HCT116 (cell line): ENCODE results near the gene LRRC43.

Source experiments
- CTCF ChIP-seq, 3 experiments: fragments of 200-600 bp in 1 of 3; sonication (generic) in 1 of 3; IDR thresholded peaks in 2 of 3; conservative IDR thresholded peaks in 1 of 3; 2 replicates each; pipeline ENCODE4 v1.5.1; 2012 to 2017; ENCODE audit warnings: low read depth in 2 of 3, low read length in 2 of 3, antibody characterized with exemption in 1 of 3, borderline replicate concordance in 1 of 3, control low read depth in 1 of 3, mild to moderate bottlenecking in 1 of 3, mixed read lengths in 1 of 3, mixed run types in 1 of 3, moderate library complexity in 1 of 3; ENCODE audit not compliant: insufficient read depth in 1 of 3
- POLR2A ChIP-seq: IDR thresholded peaks from 2 replicates; pipeline ENCODE4 v1.7.0; 2011; ENCODE audit warnings: borderline replicate concordance; ENCODE audit not compliant: insufficient read depth, insufficient read length; ENCODE audit errors: extremely low read depth
- POLR2AphosphoS5 ChIP-seq: IDR thresholded peaks from 2 replicates; pipeline ENCODE4 v1.6.1; 2011; ENCODE audit warnings: mild to moderate bottlenecking, low read depth, low read length, moderate library complexity

- TF ChIP-seq CTCF (IDR thresholded peaks at IDR 0.05 in 2 of 3, conservative IDR thresholded peaks at IDR 0.05 in 1 of 3; ENCODE audit: borderline replicate concordance in 1 of 3, insufficient read depth in 1 of 3, low read depth in 2 of 3, low read length in 2 of 3) (no peak), POLR2A (no peak), POLR2AphosphoS5 (no peak)
These were observed 27.2 kb upstream of the LRRC43 start for GRCh38 chr12:122155705-122156104.
